MG63 (cell line): ENCODE results near the gene RASSF7. TPM values are rescaled to one million over a fixed set of nuclear protein-coding genes. Genes with fewer than 3 reads are reported as not detected.
"Not testable (repeated sequence)": the region's sequence is repeated elsewhere in the genome, so short reads cannot be mapped to it uniquely, and the experiment has no call there.

Experiments
- DNase-seq: peaks from one replicate; pipeline ENCODE4 v3.0.0-alpha.2; 2020
- H3K27me3 ChIP-seq: fragments of 250-450 bp; sonication (Bioruptor Pico); 2 replicates; pipeline ENCODE4 v1.5.1; 2020; ENCODE audit warnings: mild to moderate bottlenecking, moderate library complexity
- H3K36me3 ChIP-seq: fragments of 250-450 bp; sonication (Bioruptor Pico); 2 replicates; pipeline ENCODE4 v1.5.1; 2020; ENCODE audit warnings: mild to moderate bottlenecking, moderate library complexity
- H3K4me3 ChIP-seq: fragments of 250-450 bp; sonication (Bioruptor Pico); 2 replicates; pipeline ENCODE4 v1.5.1; 2020; ENCODE audit warnings: mild to moderate bottlenecking, moderate library complexity
- H3K9me3 ChIP-seq: fragments of 250-450 bp; sonication (Bioruptor Pico); 2 replicates; pipeline ENCODE4 v1.5.1; 2020; ENCODE audit warnings: mild to moderate bottlenecking, moderate library complexity
- total RNA-seq: library from RNA; depleted of rRNA; stranded (reverse); fragments of >200 nt; shearing (Covaris generic); gene quantifications from 2 replicates; pipeline ENCODE4 v1.2.3, GENCODE V29; 2014; ENCODE audit warnings: low replicate concordance

RASSF7 gene
- total RNA-seq, 1 experiment from 2014 or later: 25.8 TPM

DNA sequence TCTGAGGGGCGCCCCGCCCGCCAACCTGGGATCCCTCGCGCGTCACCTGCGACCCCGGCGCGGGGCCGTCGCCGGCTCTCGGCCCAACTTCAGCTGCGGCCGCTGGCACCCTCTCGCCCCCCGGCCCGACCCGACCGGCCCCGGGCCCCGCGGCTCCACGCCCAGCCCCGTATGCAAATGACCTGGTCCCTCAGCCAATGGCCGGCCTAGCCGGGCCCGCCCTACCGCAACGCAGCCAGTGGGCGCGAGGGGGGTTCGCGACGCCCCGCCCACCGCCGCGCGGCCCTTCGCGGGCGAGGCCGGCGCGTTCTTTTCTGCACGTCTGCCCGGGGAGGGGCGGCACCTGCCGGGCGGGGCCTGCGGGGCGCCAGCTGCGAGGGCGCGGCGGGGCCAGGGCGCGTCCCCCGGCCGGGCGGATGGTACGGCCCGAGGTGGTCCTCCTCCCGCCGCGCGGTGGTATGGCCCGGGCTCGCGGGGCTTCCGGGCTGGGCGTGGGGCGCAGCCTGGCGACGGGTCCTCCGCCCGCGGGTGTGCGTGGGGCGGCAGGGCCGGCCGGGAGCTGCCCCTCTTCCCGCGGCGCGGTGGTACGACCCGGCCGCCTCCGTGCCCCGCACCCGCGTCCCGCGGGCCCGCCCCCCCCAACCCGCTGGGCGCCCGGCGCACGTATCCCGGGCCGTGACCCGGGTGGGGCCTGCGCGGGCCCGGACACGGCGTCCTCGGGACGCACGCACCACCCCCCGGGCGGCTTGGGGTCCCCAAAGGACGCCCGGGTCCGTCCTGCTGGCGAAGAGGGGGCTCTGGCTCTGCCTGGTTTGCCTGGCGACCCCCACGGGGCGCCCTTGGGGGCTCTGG, 7.8 kb downstream of the RASSF7 start:
- peak; percentile 97 for DNase-seq
- Histone ChIP-seq H3K27me3 (no peaks in the 10 kb centered on the region), H3K9me3 (no peaks in the 10 kb centered on the region), H3K4me3 (peak overlapping the region; percentile 86), H3K36me3 (no peaks in the 10 kb centered on the region; the same call in none of the 2 replicates)

DNA sequence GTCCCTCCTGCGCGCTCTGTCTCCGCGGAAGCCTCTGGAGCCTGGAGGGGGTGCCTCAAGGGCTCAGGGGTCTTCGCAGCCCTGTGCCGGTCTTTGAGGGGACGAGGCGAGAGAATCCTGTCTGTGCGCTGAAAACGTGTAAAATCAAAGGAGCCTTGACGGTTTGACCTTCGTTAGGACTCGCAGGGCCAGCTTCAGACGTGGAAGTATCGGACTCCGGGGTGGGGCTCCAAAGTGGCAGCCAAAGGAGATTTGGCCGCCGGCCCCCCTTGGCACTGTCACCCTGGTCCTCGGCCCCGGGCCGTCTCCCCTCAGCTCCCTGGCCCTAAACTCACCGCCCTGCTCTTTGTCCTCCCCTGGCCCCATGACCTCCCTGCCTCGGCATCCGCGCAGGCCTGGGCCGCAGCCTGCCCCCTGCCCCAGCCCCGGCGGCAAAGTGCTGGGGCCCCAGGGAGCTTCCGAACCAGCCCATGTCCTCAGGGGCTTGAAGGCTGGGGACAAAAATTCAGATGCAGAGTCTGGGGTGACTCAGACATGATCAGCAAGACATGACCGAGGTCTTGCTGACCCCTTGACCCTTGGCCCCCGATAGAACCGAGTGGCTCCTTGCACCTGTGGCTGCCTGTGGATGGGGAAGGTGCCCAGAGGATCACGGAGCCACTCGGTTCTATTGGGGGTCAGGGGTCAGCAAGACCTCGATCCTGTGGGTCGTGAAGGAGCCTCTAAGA, 8.6 kb downstream of the RASSF7 start:
- DNase-seq: peak; percentile 56
- Histone ChIP-seq H3K36me3 (no peaks in the 10 kb centered on the region; the same call in none of the 2 replicates), H3K4me3 (peak overlapping the region; percentile 86), H3K27me3 (no peaks in the 10 kb centered on the region), H3K9me3 (no peaks in the 10 kb centered on the region)

DNA sequence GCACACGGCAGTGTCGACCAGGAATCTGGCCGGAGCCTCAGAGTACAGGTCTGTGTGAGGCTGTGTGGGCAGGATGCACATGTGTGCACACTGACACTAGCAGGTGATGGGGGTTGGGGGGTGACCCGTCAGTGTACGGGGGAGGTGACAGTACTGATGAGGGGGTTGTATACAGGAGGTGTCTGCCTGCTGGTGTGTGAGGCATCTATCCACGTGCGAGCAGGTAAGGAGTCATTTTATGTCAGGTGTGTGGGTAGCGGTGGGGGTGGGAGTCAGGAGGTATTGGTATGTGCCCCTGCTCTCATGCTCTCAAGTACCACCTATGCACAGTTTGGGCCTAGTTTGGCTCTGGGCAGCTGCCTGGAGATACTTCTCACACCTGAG, 11.0 kb downstream of the RASSF7 start:
- no peaks in the 10 kb centered on the region for H3K27me3 ChIP-seq
- DNase-seq: no peak
- peaks cover under 1% of the 10 kb centered on the region for H3K36me3 ChIP-seq
- no peak overlapping the region for H3K4me3 ChIP-seq
- H3K9me3 ChIP-seq: peaks cover 2% of the 10 kb centered on the region; the same call in 1 of the 2 replicates

DNA sequence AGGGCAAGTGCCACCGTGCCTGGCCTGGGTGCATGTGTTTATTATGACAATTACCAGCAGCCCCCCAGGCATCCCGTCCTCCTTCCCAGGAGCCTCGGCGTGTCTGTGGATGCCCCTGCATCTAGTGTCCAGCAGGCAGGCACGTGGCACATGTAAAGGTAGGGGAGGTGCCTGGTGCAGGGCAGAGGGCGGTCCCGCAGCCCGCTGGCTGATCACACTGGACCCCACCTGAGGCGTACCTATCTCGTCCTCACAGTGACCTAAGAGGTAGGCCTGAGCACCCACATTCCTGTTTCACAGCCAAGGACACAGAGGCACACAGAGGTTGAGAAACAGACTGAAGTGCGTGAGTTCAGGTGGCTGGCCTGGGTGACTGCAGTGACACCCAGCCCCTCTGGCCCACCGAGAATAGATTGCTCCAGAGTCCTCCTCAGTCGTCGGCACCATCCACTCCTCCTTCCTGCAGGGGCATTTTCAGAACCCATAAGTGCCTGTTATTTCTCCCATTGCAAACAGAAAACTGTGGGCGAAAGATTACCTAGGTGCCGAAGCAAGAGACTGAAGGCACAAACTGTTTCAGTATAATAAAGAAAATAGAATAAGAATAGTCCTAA, 12.5 kb downstream of the RASSF7 start:
- no peak for DNase-seq
- Histone ChIP-seq H3K36me3 (peaks cover 15% of the 10 kb centered on the region), H3K4me3 (no peak overlapping the region), H3K9me3 (peaks cover 2% of the 10 kb centered on the region; the same call in 1 of the 2 replicates), H3K27me3 (no peaks in the 10 kb centered on the region)

DNA sequence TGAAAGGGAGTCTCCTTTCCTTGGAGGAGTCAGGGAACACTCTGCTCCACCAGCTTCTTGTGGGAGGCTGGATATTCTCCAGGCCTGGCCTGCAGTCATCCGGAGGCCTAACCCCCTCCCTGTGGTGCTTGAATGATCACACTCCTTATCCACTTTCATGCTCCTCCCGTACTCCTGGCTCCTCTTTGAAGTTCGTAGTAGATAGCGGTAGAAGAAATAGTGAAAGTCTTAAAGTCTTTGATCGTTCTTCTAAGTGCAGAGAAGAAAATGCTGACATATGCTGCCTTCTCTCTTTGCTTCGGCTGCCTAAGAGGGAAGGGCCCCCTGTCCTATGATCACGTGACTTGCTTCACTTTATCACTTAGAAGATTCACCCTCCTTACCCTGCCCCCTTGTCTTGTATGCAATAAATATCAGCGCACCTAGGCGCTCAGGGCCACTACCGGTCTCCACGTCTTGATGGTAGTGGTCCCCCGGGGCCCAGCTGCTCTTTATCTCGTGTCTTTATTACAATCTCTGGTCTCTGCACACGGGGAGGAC, 13.3 kb downstream of the RASSF7 start:
- H3K36me3 ChIP-seq: peaks cover 21% of the 10 kb centered on the region
- H3K9me3 ChIP-seq, DNase-seq, H3K27me3 ChIP-seq, H3K4me3 ChIP-seq: not testable (repeated sequence)

DNA sequence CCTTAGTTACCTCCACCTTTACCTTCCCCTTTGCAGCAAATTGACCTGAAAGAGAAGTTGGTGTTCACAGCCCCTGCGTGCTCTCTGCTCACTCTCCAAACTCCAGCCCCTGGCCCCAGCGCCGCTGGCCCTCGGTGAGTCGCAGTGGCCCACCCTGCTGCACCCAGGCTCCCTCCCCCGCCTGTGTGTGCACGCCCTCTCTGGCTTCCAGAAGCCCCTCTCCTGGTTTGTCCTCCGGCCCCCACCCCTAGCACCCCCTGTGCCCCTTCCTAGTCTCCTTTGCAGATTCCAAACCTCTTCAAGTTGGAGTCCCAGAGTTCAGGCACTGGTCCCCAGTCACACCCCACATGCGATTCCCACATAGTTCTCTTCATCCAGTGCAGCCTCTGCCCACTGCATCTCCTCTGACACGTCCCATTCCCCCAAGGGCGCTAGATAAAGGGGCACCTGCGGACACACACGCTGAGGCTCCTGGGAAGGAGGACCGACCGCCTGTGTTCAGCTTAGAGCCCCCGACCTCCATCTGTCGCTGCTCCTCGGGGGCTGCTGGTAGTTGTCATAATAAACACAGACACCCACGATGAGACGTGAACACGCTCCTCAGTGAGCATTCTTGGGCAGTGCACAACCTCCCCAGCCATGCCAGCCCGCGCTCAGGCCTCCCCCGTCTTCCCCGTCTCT, 14.0 kb downstream of the RASSF7 start:
- no peak for DNase-seq
- Histone ChIP-seq H3K9me3 (peaks cover 2% of the 10 kb centered on the region; the same call in 1 of the 2 replicates), H3K36me3 (peaks cover 27% of the 10 kb centered on the region), H3K27me3 (no peaks in the 10 kb centered on the region), H3K4me3 (peak overlapping the region; percentile 80)

DNA sequence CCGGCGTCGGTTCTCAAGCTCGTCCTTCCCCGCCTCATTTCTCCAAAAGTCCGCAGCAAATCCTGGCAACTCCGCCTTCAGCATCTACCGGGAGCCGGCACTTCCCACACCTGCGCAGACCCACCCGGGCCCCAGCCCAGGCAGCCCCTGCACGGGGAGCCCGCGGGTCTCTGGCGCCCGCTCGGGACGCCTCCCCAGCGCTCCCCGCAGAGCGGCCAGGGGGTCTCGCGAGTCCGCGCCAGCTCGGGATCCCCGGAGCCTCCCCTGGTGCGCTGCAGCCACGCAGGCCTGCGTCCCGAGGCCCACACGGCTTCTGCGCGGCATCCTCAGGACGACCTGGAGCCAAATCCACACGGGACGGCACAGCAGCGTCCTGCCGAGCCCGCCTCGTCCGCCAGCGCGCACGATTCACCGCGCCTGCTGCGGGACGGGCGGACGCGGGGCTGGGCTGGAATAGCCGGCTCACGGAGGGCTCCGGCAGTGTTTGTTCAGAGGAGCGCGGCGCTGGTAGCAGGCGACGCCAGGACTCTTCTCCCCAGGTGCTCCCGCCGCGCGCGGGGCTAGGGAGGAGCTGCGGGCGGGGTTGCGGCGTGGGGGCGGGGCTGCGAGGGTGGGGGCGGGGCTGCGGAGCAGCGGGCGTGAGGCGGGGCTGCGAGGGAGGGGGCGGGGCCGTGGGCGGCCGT, 14.7 kb downstream of the RASSF7 start:
- DNase-seq: peak; percentile 56
- peaks cover 34% of the 10 kb centered on the region for H3K36me3 ChIP-seq
- H3K4me3 ChIP-seq: peak overlapping the region; percentile 80
- H3K9me3 ChIP-seq: peaks cover 2% of the 10 kb centered on the region; the same call in 1 of the 2 replicates
- H3K27me3 ChIP-seq: no peaks in the 10 kb centered on the region

DNA sequence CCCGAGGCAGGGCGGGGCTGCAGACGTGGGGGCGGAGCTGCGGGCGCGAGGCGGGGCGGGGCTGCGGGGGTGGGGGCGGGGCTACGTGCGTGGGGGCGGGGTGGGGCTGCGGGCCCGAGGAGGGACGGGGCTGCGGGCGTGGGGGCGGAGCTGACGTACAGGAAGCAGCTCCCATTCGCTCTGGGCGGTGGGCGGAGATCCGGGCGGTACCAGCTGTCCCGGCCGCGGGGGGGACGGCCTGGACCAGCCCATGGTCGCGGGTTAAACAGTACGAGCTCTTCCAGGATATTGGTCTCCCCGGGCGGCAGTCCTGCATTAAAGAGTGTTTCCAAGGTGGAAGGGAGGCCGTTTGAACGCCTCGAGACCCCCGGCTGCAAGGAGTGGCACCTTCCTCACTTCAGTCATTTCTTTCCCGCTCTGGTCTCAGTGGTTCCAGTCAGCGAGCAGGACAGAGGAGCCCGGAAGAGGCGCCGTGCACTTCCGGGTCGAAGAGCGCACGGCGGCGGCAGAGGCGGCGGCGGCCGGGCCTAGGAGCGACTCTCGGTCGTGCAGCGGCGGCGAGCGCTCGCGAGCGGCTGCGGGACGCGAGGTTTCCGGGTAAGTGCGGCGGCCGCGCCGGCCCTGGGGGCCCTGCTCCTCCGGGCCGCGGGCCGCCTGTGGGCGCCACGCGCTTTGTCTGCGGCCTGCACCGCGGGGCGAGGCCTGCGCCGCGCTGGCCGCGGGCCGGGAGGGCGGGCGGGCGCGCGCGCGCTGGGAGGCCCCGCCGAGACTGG, 15.4 kb downstream of the RASSF7 start, which contains the start of gene PHRF1:
PHRF1 (plus strand) TSS at position 475 of the 773 bp plus-strand sequence. CDS start 5,043 bp downstream, outside the sequence.
- no peaks in the 10 kb centered on the region for H3K27me3 ChIP-seq
- peaks cover 2% of the 10 kb centered on the region; the same call in 1 of the 2 replicates for H3K9me3 ChIP-seq
- H3K36me3 ChIP-seq: peaks cover 38% of the 10 kb centered on the region
- H3K4me3 ChIP-seq: peak within 1 kb of the TSS; percentile 100
- peak; percentile 96 for DNase-seq

DNA sequence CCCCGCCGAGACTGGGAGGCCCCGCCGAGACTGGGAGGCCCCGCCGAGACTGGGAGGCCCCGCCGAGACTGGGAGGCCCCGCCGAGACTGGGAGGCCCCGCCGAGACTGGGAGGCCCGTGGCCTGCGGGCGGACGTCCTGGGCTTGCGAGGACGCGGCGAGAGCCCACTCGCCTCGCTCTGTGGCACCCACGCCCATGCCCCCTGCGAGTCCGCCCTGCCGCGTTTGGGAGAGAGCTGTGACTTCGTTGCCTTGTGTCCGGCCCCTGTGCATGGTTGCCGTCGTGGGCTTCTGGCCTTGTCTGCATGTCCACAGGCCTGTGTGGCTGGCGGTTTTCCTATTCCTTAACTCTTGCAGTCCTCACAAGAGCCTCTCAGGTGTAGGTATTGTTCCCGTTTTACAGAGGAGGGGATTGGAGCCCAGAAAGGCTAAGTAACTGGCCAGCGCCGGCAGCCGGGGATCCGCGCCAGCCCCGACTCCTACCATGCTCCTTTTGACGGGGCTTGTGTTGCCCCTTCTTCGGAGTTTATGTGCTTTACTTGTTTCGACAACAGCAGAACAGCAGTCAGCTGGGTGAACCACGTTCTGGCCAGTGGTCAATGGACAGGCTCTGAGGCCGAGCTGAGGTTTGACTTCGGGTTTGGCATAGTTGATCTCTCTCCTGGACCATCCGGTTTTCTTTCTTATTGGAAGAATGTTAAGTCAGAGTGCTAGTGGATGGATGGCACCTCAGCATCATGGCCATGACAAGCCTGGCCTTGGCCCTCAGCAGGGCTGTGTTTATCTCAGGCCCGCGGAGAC, 16.2 kb downstream of the RASSF7 start:
- H3K27me3 ChIP-seq: no peaks in the 10 kb centered on the region
- peak overlapping the region; percentile 100 for H3K4me3 ChIP-seq
- H3K9me3 ChIP-seq: peaks cover 2% of the 10 kb centered on the region; the same call in 1 of the 2 replicates
- peaks cover 46% of the 10 kb centered on the region for H3K36me3 ChIP-seq
- DNase-seq: no peak

DNA sequence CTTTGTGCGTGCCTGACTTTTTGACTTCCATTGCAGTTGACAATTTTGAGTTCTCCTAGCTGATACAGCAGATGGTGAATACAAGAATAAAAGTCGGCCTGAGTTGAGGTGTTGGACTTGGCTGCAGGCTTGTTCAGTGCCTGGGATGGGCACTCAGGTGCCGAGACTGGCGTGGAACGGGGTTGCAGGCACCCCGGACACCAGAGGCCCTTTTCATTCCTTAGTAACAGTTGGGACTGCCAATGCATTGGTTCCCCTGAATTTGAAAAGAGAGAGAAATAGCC, 16.8 kb downstream of the RASSF7 start:
- no peak for DNase-seq
- H3K4me3 ChIP-seq: peak overlapping the region; percentile 100
- H3K9me3 ChIP-seq: peaks cover 2% of the 10 kb centered on the region; the same call in 1 of the 2 replicates
- peaks cover 52% of the 10 kb centered on the region for H3K36me3 ChIP-seq
- H3K27me3 ChIP-seq: no peaks in the 10 kb centered on the region

DNA sequence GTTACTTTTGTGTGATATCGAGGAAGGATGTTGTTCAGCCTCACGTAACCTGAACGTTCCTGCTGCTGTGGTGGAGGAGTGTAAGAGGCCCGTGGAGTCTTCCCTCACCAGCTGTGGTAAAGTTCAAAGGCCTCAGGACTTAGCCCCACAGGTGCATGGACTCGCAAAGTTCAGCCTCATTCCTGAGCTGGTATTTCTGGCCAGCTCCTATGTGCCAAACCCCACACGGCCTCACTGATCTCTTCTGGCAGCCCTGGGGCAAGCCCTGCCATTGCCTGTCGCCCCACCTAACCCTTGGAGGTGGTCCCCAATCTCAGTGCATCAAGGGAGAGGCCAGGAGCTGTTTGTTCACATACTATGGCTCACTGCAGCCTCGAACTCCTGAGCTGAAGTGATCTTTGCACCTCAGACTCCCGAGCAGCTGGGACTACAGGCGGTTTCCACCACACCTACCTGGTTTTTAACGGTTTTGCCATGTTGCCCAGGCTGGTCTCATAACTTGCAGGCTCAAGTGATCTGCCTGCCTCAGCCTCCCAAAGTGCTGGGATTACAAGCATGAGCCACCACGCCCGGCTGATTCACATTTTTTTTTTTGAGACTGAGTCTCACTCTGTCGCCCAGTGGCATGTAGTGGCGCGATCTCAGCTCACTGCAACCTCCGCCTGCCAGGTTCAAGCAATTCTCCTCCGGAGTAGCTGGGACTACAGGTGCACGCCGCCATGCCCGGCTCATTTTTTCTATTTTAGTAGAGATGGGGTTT, 17.7 kb downstream of the RASSF7 start:
- no peak for DNase-seq
- Histone ChIP-seq H3K27me3 (no peaks in the 10 kb centered on the region), H3K36me3 (peaks cover 61% of the 10 kb centered on the region), H3K4me3 (peak overlapping the region; percentile 100), H3K9me3 (peaks cover 2% of the 10 kb centered on the region; the same call in 1 of the 2 replicates)

DNA sequence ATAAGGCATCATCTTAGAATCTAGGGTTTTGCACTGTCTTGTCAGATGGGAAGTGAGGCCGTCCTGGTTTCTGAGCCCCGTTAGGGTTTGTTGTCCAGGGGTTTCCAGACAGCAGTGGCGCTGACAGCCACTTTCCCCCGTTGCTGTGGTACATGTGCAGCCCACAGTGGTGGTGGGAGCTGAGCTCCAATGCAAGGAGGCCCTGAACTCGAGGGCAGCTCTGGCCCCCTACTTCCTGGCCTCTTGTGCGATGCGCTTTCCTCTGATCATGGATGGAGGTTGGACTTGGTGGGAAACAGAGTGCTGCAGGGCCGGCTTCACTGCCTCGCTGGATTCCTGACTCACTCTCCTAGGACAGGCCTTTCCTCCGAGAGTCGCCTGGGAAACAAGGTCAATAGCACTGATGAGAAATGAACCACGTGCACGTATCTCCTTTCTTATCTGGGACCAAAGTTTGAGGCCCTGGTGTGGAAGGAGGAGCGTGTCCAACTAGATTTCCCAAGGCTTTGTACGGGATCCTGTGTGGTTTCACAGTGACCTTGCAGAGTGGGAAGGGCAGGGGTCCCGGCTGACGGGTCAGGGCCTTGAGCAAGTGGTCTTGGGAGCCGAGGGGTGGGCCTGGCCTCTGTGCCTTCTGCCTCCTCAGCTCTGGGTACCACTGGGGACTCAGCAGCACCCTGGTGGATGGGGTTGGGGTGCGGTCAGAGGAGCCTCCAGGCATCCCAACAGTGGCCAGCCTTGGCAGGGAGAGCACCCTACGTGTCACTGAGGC, 19.2 kb downstream of the RASSF7 start:
- peaks cover 2% of the 10 kb centered on the region; the same call in 1 of the 2 replicates for H3K9me3 ChIP-seq
- H3K4me3 ChIP-seq: no peak overlapping the region
- no peaks in the 10 kb centered on the region for H3K27me3 ChIP-seq
- DNase-seq: no peak
- H3K36me3 ChIP-seq: peaks cover 72% of the 10 kb centered on the region

DNA sequence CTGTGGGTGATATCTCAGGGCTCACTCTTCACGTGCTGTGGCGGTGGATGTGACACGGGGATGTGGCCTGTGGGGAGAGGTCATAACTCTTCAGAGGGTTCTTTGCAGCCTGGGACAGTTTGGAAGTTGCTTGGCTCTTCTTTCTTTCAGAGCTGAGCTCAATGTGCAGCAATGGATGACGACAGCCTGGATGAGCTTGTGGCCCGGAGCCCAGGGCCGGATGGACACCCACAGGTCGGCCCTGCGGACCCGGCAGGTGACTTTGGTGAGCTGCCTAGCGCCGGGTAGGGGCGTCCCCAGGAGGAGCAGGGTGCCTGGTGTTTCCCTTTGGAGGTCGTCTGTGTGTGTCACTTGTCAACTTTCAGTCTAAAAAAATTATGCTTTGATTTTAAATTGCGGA, 20.6 kb downstream of the RASSF7 start:
- no peaks in the 10 kb centered on the region for H3K9me3 ChIP-seq
- H3K36me3 ChIP-seq: peaks cover 79% of the 10 kb centered on the region
- DNase-seq: no peak
- no peak overlapping the region for H3K4me3 ChIP-seq
- H3K27me3 ChIP-seq: no peaks in the 10 kb centered on the region
